ENCODE results near the gene HSPB7. TPM values are rescaled to one million over a fixed set of nuclear protein-coding genes. Genes with fewer than 3 reads are reported as not detected.

HSPB7 gene
- total RNA-seq, 1 experiment from 2014 or later = not detected

DNA sequence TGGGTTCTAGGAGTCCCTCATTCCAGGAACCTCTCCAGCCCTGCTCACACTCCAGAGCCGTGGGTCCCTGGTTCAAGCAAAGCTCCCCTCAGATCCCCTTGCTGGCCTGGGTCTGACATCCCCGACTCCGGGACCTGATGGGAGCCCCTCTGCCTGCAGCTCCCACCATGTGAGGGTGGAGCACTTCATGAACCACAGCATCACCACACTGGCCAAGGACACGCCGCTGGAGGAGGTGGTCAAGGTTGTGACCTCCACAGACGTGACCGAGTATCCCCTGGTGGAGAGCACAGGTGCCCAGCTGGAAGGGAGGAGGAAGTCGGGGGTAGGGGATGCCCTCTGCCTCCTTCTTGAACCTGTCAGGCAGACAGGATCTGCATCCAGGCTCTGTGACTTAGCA lies 13.7 kb upstream of the HSPB7 start:
- Histone ChIP-seq H3K9me3 (ENCODE audit: control insufficient read depth, low read depth, low read length) (no peaks in the 10 kb centered on the region), H3K27ac (ENCODE audit: insufficient read length, low read depth, low read length) (no peak overlapping the region), H2AFZ (ENCODE audit: low read length) (no peak overlapping the region), H3T11ph (ENCODE audit: low read length) (no peak overlapping the region), H3K79me2 (ENCODE audit: insufficient read depth, low read length) (no peaks in the 10 kb centered on the region), H3K4me1 (ENCODE audit: insufficient read depth, low read length) (peaks cover 2% of the 10 kb centered on the region; the same call in 1 of the 2 replicates), H2BK15ac (ENCODE audit: low read depth, low read length) (no peak overlapping the region), H2AK5ac (ENCODE audit: insufficient read length, low read length) (no peak overlapping the region), H3K27me3 (ENCODE audit: insufficient read depth, low read length) (no peaks in the 10 kb centered on the region), H3K14ac (ENCODE audit: insufficient read depth, low read length) (no peak overlapping the region), H4K20me1 (ENCODE audit: control insufficient read depth, insufficient read depth, insufficient read length) (no peaks in the 10 kb centered on the region), H3K9ac (ENCODE audit: extremely low read depth, insufficient read length, low read length) (no peak overlapping the region), H3K18ac (ENCODE audit: insufficient read length, low read depth, low read length) (no peak overlapping the region), H2BK20ac (ENCODE audit: low read depth, low read length, poor library complexity, severe bottlenecking) (no peak overlapping the region), H4K8ac (replicated peaks; ENCODE audit: insufficient read length, low read depth, low read length) (no peak overlapping the region), H3K23ac (ENCODE audit: insufficient read length, low read depth, low read length) (no peak overlapping the region), H3K79me1 (ENCODE audit: insufficient read depth, low read depth, low read length, poor library complexity, severe bottlenecking) (no peaks in the 10 kb centered on the region), H3K23me2 (ENCODE audit: insufficient read length, low read depth, low read length, poor library complexity, severe bottlenecking) (peaks cover 3% of the 10 kb centered on the region), H2BK12ac (ENCODE audit: insufficient read length, low read depth, low read length) (no peak overlapping the region), H3K4ac (ENCODE audit: low read depth, low read length) (no peak overlapping the region), H2BK5ac (ENCODE audit: insufficient read length, low read length) (no peak overlapping the region), H3K4me2 (ENCODE audit: insufficient read depth, insufficient read length, low read length) (no peak overlapping the region), H2BK120ac (ENCODE audit: low read depth, low read length, poor library complexity, severe bottlenecking) (no peak overlapping the region), H3K56ac (ENCODE audit: insufficient read length, low read depth, low read length) (no peak overlapping the region), H4K91ac (ENCODE audit: insufficient read length, low read depth, low read length) (no peak overlapping the region), H4K5ac (ENCODE audit: insufficient read length, low read depth, low read length) (no peak overlapping the region)
- Mint-ChIP-seq H3K36me3 (ENCODE audit: insufficient read depth in 1 of 3, low read depth in 3 of 3) (no peaks in the 10 kb centered on the region), H3K27ac (no peak overlapping the region), H3K4me3 (no peak overlapping the region; a peak in 1 of 5 replicates), H3K9me3 (no peaks in the 10 kb centered on the region), H3K4me1 (peaks cover 13 to 23% of the 10 kb centered on the region in 2 experiments), H3K27me3 (ENCODE audit: low read depth) (peaks cover 13% of the 10 kb centered on the region)
- no peak for DNase-seq
- WGBS (ENCODE audit: extremely low coverage, insufficient read length, low lambda C conversion rate) = no CpG with 5 or more reads among the region's 8 CpGs
- TF ChIP-seq, protein P1, sequence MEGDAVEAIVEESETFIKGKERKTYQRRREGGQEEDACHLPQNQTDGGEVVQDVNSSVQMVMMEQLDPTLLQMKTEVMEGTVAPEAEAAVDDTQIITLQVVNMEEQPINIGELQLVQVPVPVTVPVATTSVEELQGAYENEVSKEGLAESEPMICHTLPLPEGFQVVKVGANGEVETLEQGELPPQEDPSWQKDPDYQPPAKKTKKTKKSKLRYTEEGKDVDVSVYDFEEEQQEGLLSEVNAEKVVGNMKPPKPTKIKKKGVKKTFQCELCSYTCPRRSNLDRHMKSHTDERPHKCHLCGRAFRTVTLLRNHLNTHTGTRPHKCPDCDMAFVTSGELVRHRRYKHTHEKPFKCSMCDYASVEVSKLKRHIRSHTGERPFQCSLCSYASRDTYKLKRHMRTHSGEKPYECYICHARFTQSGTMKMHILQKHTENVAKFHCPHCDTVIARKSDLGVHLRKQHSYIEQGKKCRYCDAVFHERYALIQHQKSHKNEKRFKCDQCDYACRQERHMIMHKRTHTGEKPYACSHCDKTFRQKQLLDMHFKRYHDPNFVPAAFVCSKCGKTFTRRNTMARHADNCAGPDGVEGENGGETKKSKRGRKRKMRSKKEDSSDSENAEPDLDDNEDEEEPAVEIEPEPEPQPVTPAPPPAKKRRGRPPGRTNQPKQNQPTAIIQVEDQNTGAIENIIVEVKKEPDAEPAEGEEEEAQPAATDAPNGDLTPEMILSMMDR (conservative IDR thresholded peaks at IDR 0.05) = no peak
